Activated B cell treated with CpG ODN at 0.5 μM for 24 hours (primary cell): ENCODE data around the gene C16orf96. TPM values are rescaled to one million over a fixed set of nuclear protein-coding genes. Genes with fewer than 3 reads are reported as not detected.

Experiments
- ATAC-seq: fragments of 200-7000 bp; cut with Tn5 transposase; one replicate; pipeline ENCODE4 v1.10.0; 2021; ENCODE audit warnings: low read depth, mild to moderate bottlenecking, moderate library complexity
- CTCF ChIA-PET: fragments of 350-600 bp; sonication (Branson Sonifier 250); formaldehyde crosslinking; loops from one replicate; lab custom pipeline; 2021; ENCODE audit warnings: antibody characterized with exemption; lab: Charles Lee
- POLR2A ChIA-PET: fragments of 350-600 bp; sonication (Branson Sonifier 250); formaldehyde crosslinking; loops from one replicate; lab custom pipeline; 2021; ENCODE audit warnings: antibody characterized with exemption; lab: Charles Lee
- DNase-seq: peaks from one replicate; pipeline ENCODE4 v3.0.0; 2022
- H3K27ac Mint-ChIP-seq: one replicate; pipeline ENCODE4 v1.8.0; 2020; ENCODE audit warnings: mixed read lengths
- H3K27me3 Mint-ChIP-seq: one replicate; pipeline ENCODE4 v1.8.0; 2021; ENCODE audit warnings: mixed read lengths
- H3K36me3 Mint-ChIP-seq: one replicate; pipeline ENCODE4 v1.8.0; 2021; ENCODE audit warnings: low read depth, mixed read lengths
- H3K4me1 Mint-ChIP-seq: one replicate; pipeline ENCODE4 v1.8.0; 2021; ENCODE audit warnings: mixed read lengths
- H3K4me3 Mint-ChIP-seq: one replicate; pipeline ENCODE4 v1.8.0; 2020; ENCODE audit warnings: mild to moderate bottlenecking, mixed read lengths
- H3K9me3 Mint-ChIP-seq: one replicate; pipeline ENCODE4 v1.8.0; 2020; ENCODE audit warnings: mixed read lengths
- CTCF ChIP-seq: fragments of 200-600 bp; IDR thresholded peaks from one replicate; pipeline ENCODE4 v1.8.0; 2022; ENCODE audit warnings: antibody characterized with exemption, mild to moderate bottlenecking
- intact Hi-C: fragments of 100-400 bp; cut with micrococcal nuclease; formaldehyde crosslinking; loops from one replicate; pipeline ENCODE4 v1.15.1; 2024
- total RNA-seq: library from RNA; stranded (reverse); gene quantifications from 2 replicates; pipeline ENCODE4 v1.2.3, GENCODE V29; 2022

The C16orf96 gene
- total RNA-seq, 1 donor from 2014 or later: 0.13 TPM

- H3K4me3 Mint-ChIP-seq: no peak overlapping the region
- TF ChIP-seq CTCF: no peak
- no peak for DNase-seq
- ChIA-PET POLR2A (no interaction called here), CTCF (interaction anchor here (1.0 to 5.2 kb wide), 4 partner anchors 39 to 115 kb away, joined by 3 to 116 read pairs (median 24); partner anchors contain the start of gene MGRN1)
- H3K27ac Mint-ChIP-seq: no peak overlapping the region
- H3K9me3 Mint-ChIP-seq: no peaks in the 10 kb centered on the region
- intact Hi-C loops: loop anchor here (5.0 kb wide), 3 partner anchors 338 to 583 kb away; partner anchors contain the start of genes GLYR1, NAGPA and UBN1
- peaks cover 56% of the 10 kb centered on the region for H3K36me3 Mint-ChIP-seq
- peaks cover 33% of the 10 kb centered on the region for H3K4me1 Mint-ChIP-seq
- ATAC-seq: no peak
- no peaks in the 10 kb centered on the region for H3K27me3 Mint-ChIP-seq
Measured at GRCh38 chr16:4509420-4509819, 46.7 kb upstream of the C16orf96 start.

GRCh38 chr16:4510131-4510530 lies 46.0 kb upstream of the C16orf96 start:
- no peak for TF ChIP-seq CTCF
- ChIA-PET CTCF (interaction anchor here (0.8 to 1.3 kb wide), 3 partner anchors 38 to 114 kb away, joined by 3 to 4 read pairs (median 3); partner anchors contain the start of gene MGRN1), POLR2A (no interaction called here)
- H3K4me3 Mint-ChIP-seq: no peak overlapping the region
- peaks cover 35% of the 10 kb centered on the region for H3K4me1 Mint-ChIP-seq
- ATAC-seq (no peak), DNase-seq (no peak)
- intact Hi-C loops: no loop called here
- no peaks in the 10 kb centered on the region for H3K9me3 Mint-ChIP-seq
- H3K27me3 Mint-ChIP-seq: no peaks in the 10 kb centered on the region
- H3K36me3 Mint-ChIP-seq: peaks cover 56% of the 10 kb centered on the region
- H3K27ac Mint-ChIP-seq: no peak overlapping the region

GRCh38 chr16:4510747-4511426 lies 45.3 kb upstream of the C16orf96 start:
- Mint-ChIP-seq H3K4me1 (peaks cover 35% of the 10 kb centered on the region), H3K27me3 (no peaks in the 10 kb centered on the region), H3K36me3 (peaks cover 56% of the 10 kb centered on the region), H3K9me3 (no peaks in the 10 kb centered on the region), H3K4me3 (no peak overlapping the region), H3K27ac (no peak overlapping the region)
- ChIA-PET POLR2A (no interaction called here), CTCF (interaction anchor here (0.8 to 1.3 kb wide), 2 partner anchors 37 to 113 kb away, joined by 3 to 4 read pairs; partner anchors contain the start of gene MGRN1)
- intact Hi-C loops: no loop called here
- ATAC-seq (no peak), DNase-seq (no peak)
- no peak for TF ChIP-seq CTCF

- Mint-ChIP-seq H3K9me3 (no peaks in the 10 kb centered on the region), H3K4me1 (peaks cover 34% of the 10 kb centered on the region), H3K4me3 (no peak overlapping the region), H3K36me3 (peaks cover 56% of the 10 kb centered on the region), H3K27ac (no peak overlapping the region), H3K27me3 (no peaks in the 10 kb centered on the region)
- intact Hi-C loops: no loop called here
- CTCF ChIA-PET: interaction anchor here (1.3 kb wide), 1 partner anchor 113 kb away, joined by 4 read pairs; the partner anchor contains the start of gene MGRN1
- no peak for ATAC-seq
- POLR2A ChIA-PET: no interaction called here
- no peak for DNase-seq
- no peak for TF ChIP-seq CTCF
Measured at GRCh38 chr16:4511441-4512082, 44.6 kb upstream of the C16orf96 start.

GRCh38 chr16:4512473-4512872 lies 43.7 kb upstream of the C16orf96 start:
- Mint-ChIP-seq H3K36me3 (peaks cover 53% of the 10 kb centered on the region), H3K9me3 (no peaks in the 10 kb centered on the region), H3K27ac (no peak overlapping the region), H3K4me1 (peaks cover 35% of the 10 kb centered on the region), H3K4me3 (no peak overlapping the region), H3K27me3 (no peaks in the 10 kb centered on the region)
- ChIA-PET POLR2A (no interaction called here), CTCF (interaction anchor here (1.3 kb wide), 1 partner anchor 112 kb away, joined by 4 read pairs; the partner anchor contains the start of gene MGRN1)
- intact Hi-C loops: no loop called here
- TF ChIP-seq CTCF: no peak
- DNase-seq (no peak), ATAC-seq (no peak)
